H9 (cell line): ENCODE measurements around the gene ARMC12. TPM values are rescaled to one million over a fixed set of nuclear protein-coding genes. Genes with fewer than 3 reads are reported as not detected.
A peak's percentile ranks its signal among the peaks of the same experiment; 100 is the strongest.

ENCODE experiments used
- DNase-seq: peaks from one replicate; pipeline ENCODE4 v3.0.0-alpha.2; 2017
- H2AFZ ChIP-seq: one replicate; pipeline ENCODE4 v1.6.1; 2013; ENCODE audit warnings: mild to moderate bottlenecking, low read length, control low read depth, moderate library complexity
- H2AK5ac ChIP-seq: 2 replicates; pipeline ENCODE4 v1.6.1; 2013; ENCODE audit warnings: low read length, control low read depth, mixed read lengths; ENCODE audit not compliant: insufficient read length
- H2BK120ac ChIP-seq: one replicate; pipeline ENCODE4 v1.6.1; 2013; ENCODE audit warnings: low read depth, mild to moderate bottlenecking, low read length, control low read depth, inconsistent platforms; ENCODE audit not compliant: poor library complexity, severe bottlenecking
- H2BK12ac ChIP-seq: 2 replicates; pipeline ENCODE4 v1.6.1; 2013; ENCODE audit warnings: low read length, control low read depth, mixed read lengths, low read depth; ENCODE audit not compliant: insufficient read length
- H2BK15ac ChIP-seq: 2 replicates; pipeline ENCODE4 v1.6.1; 2013; ENCODE audit warnings: low read depth, low read length, control low read depth
- H2BK20ac ChIP-seq: one replicate; pipeline ENCODE4 v1.6.1; 2013; ENCODE audit warnings: low read depth, mild to moderate bottlenecking, low read length, control low read depth, inconsistent platforms; ENCODE audit not compliant: poor library complexity, severe bottlenecking
- H2BK5ac ChIP-seq: 2 replicates; pipeline ENCODE4 v1.6.1; 2013; ENCODE audit warnings: low read length, control low read depth, mixed read lengths; ENCODE audit not compliant: insufficient read length
- H3K14ac ChIP-seq: 2 replicates; pipeline ENCODE4 v1.6.1; 2013; ENCODE audit warnings: low read length, control low read depth; ENCODE audit not compliant: insufficient read depth
- H3K18ac ChIP-seq: 2 replicates; pipeline ENCODE4 v1.6.1; 2013; ENCODE audit warnings: low read depth, mild to moderate bottlenecking, mixed read lengths, low read length, control low read depth; ENCODE audit not compliant: insufficient read length
- H3K23ac ChIP-seq: 2 replicates; pipeline ENCODE4 v1.6.1; 2013; ENCODE audit warnings: low read length, control low read depth, mixed read lengths, low read depth; ENCODE audit not compliant: insufficient read length
- H3K23me2 ChIP-seq: 2 replicates; pipeline ENCODE4 v1.6.1; 2013; ENCODE audit warnings: low read depth, mild to moderate bottlenecking, mixed read lengths, low read length, control low read depth; ENCODE audit not compliant: insufficient read length, poor library complexity, severe bottlenecking
- H3K27ac ChIP-seq: 2 replicates; pipeline ENCODE4 v1.5.1; 2013; ENCODE audit warnings: low read length, control low read depth, mixed read lengths, low read depth; ENCODE audit not compliant: insufficient read length
- H3K27me3 ChIP-seq: 2 replicates; pipeline ENCODE4 v1.6.1; 2013; ENCODE audit warnings: low read length, control low read depth, inconsistent platforms; ENCODE audit not compliant: insufficient read depth
- H3K4ac ChIP-seq: 2 replicates; pipeline ENCODE4 v1.6.1; 2013; ENCODE audit warnings: low read depth, mild to moderate bottlenecking, control low read depth, inconsistent platforms, low read length, moderate library complexity
- H3K4me1 ChIP-seq: 2 replicates; pipeline ENCODE4 v1.6.1; 2013; ENCODE audit warnings: low read length, control low read depth, inconsistent platforms; ENCODE audit not compliant: insufficient read depth
- H3K4me2 ChIP-seq: 2 replicates; pipeline ENCODE4 v1.6.1; 2013; ENCODE audit warnings: low read length, control low read depth, mixed read lengths; ENCODE audit not compliant: insufficient read length, insufficient read depth
- H3K56ac ChIP-seq: 2 replicates; pipeline ENCODE4 v1.6.1; 2013; ENCODE audit warnings: low read depth, mild to moderate bottlenecking, mixed read lengths, low read length, control low read depth; ENCODE audit not compliant: insufficient read length
- H3K79me1 ChIP-seq: 2 replicates; pipeline ENCODE4 v1.6.1; 2013; ENCODE audit warnings: low read depth, mild to moderate bottlenecking, moderate library complexity, low read length, control low read depth, inconsistent platforms; ENCODE audit not compliant: insufficient read depth, poor library complexity, severe bottlenecking
- H3K79me2 ChIP-seq: 2 replicates; pipeline ENCODE4 v1.6.1; 2013; ENCODE audit warnings: low read length, control low read depth, inconsistent platforms; ENCODE audit not compliant: insufficient read depth
- H3K9ac ChIP-seq: 2 replicates; pipeline ENCODE4 v1.6.1; 2013; ENCODE audit warnings: low read length, control low read depth, mixed read lengths; ENCODE audit not compliant: insufficient read length; ENCODE audit errors: extremely low read depth
- H3K9me3 ChIP-seq: one replicate; pipeline ENCODE4 v1.6.1; 2013; ENCODE audit warnings: low read depth, low read length, inconsistent platforms; ENCODE audit not compliant: control insufficient read depth
- H3T11ph ChIP-seq: one replicate; pipeline ENCODE4 v1.6.1; 2013; ENCODE audit warnings: mild to moderate bottlenecking, low read length, control low read depth, inconsistent platforms
- H4K20me1 ChIP-seq: one replicate; pipeline ENCODE4 v1.6.1; 2013; ENCODE audit not compliant: control insufficient read depth, insufficient read length, insufficient read depth
- H4K5ac ChIP-seq: 2 replicates; pipeline ENCODE4 v1.6.1; 2013; ENCODE audit warnings: low read depth, mild to moderate bottlenecking, mixed read lengths, low read length, control low read depth; ENCODE audit not compliant: insufficient read length
- H4K8ac ChIP-seq: replicated peaks from 2 replicates; pipeline ENCODE4 v1.6.1; 2013; ENCODE audit warnings: low read length, control low read depth, mixed read lengths, low read depth; ENCODE audit not compliant: insufficient read length
- H4K91ac ChIP-seq: 2 replicates; pipeline ENCODE4 v1.6.1; 2013; ENCODE audit warnings: low read depth, mild to moderate bottlenecking, moderate library complexity, mixed read lengths, low read length, control low read depth; ENCODE audit not compliant: insufficient read length
- H3K27ac Mint-ChIP-seq, 3 experiments: 2 replicates in 2 of 3; 3 replicates in 1 of 3; pipeline ENCODE4 v1.8.0; 2020 to 2021; ENCODE audit warnings: mixed read lengths in 3 of 3, mild to moderate bottlenecking in 1 of 3, moderate library complexity in 1 of 3
- H3K27me3 Mint-ChIP-seq: 2 replicates; pipeline ENCODE4 v1.8.0; 2021; ENCODE audit warnings: low read depth, mild to moderate bottlenecking, moderate library complexity, mixed read lengths
- H3K36me3 Mint-ChIP-seq, 3 experiments: 2 replicates in 2 of 3; 3 replicates in 1 of 3; pipeline ENCODE4 v1.8.0; 2020 to 2021; ENCODE audit warnings: low read depth in 3 of 3, mixed read lengths in 3 of 3; ENCODE audit not compliant: insufficient read depth in 1 of 3
- H3K4me1 Mint-ChIP-seq, 2 experiments: 2 replicates each; pipeline ENCODE4 v1.8.0; 2020; ENCODE audit warnings: mixed read lengths in 2 of 2
- H3K4me3 Mint-ChIP-seq, 2 experiments: 2 replicates in 1 of 2; 3 replicates in 1 of 2; pipeline ENCODE4 v1.8.0; 2020 to 2021; ENCODE audit warnings: mild to moderate bottlenecking in 2 of 2, mixed read lengths in 2 of 2, moderate library complexity in 1 of 2
- H3K9me3 Mint-ChIP-seq, 2 experiments: 2 replicates in 1 of 2; 3 replicates in 1 of 2; pipeline ENCODE4 v1.8.0; 2020; ENCODE audit warnings: mild to moderate bottlenecking in 2 of 2, mixed read lengths in 2 of 2, moderate library complexity in 1 of 2
- WGBS: extraction: QIAGEN DNeasy Blood & Tissue Kit; methylation state at CpG from one replicate; pipeline ENCODE4 v1.1.7; 2013; ENCODE audit warnings: missing lambda C conversion rate, low lambda C conversion rate, mixed read lengths; ENCODE audit not compliant: insufficient read length; ENCODE audit errors: extremely low coverage; 5-methylcytosine and 5-hydroxymethylcytosine counted together
- total RNA-seq: library from RNA; stranded (reverse); gene quantifications from 2 replicates; pipeline ENCODE4 v1.2.1, GENCODE V29; 2021
- TF ChIP-seq, protein P1 (sequence below): fragments of 200-600 bp; sonication (generic); conservative IDR thresholded peaks from 3 replicates; pipeline ENCODE4 v1.8.0; 2021; ENCODE audit warnings: antibody characterized with exemption, mild to moderate bottlenecking

Gene ARMC12
- total RNA-seq, 1 experiment from 2014 or later, result 1.7 TPM

DNA sequence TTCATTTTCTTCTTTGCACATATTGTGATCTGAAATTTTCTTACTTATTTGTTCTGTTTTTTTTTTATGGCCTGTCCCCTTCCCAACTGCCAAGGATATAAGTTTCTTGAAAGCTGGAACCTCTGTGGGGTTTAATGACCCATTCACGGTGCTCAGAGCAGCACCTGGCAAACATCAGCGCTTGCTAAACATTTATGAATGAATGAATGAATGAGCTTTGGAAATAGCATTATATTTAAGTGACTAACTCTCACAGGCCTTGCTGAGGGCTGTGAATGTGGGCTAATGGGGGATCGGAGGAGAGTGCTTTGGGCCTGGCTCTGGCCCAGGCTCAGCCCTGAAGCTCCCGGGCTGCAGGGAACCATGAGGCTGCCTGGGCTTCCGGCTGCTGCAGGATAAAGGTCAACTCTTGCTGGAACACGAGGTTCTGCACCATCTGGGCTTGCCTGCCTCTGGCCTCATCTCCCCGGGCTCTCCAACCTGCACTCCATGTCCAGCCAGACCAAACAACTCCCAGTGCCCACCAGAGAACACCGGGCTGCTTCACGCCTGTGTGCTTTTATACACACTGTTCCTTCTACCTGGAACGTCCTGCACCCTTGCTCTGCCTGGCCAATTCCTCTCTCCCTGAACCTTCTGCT lies 14.6 kb upstream of the ARMC12 start:
- Histone ChIP-seq H4K91ac (no peak overlapping the region), H3K9me3 (no peaks in the 10 kb centered on the region), H3K23me2 (no peaks in the 10 kb centered on the region), H3K14ac (no peak overlapping the region), H3K4ac (no peak overlapping the region), H2BK20ac (no peak overlapping the region), H2BK5ac (no peak overlapping the region), H3K56ac (no peak overlapping the region), H3K4me2 (no peak overlapping the region), H4K8ac (no peak overlapping the region), H2BK12ac (no peak overlapping the region), H3K79me1 (no peaks in the 10 kb centered on the region), H3K9ac (no peak overlapping the region), H3K4me1 (peaks cover 28% of the 10 kb centered on the region; the same call in 1 of the 2 replicates), H3K18ac (no peak overlapping the region), H3T11ph (no peak overlapping the region), H3K79me2 (no peaks in the 10 kb centered on the region), H2AK5ac (no peak overlapping the region), H3K27ac (no peak overlapping the region), H4K20me1 (no peaks in the 10 kb centered on the region), H2BK120ac (no peak overlapping the region), H4K5ac (no peak overlapping the region), H3K23ac (no peak overlapping the region), H2BK15ac (no peak overlapping the region), H3K27me3 (peaks cover 2% of the 10 kb centered on the region; the same call in 1 of the 2 replicates), H2AFZ (no peak overlapping the region)
- peaks cover 25% of the 10 kb centered on the region for H3K27me3 Mint-ChIP-seq
- WGBS, result no CpG with 5 or more reads among the region's 10 CpGs
- H3K36me3 Mint-ChIP-seq, result no peaks in the 10 kb centered on the region
- peak overlapping the region in 1 of 2 experiments; percentile 5; a peak in 1 of 5 replicates for H3K4me3 Mint-ChIP-seq
- H3K4me1 Mint-ChIP-seq, result peaks cover 57 to 60% of the 10 kb centered on the region in 2 experiments
- peak overlapping the region in 1 of 3 experiments; percentile 49; a peak in 3 of 7 replicates for H3K27ac Mint-ChIP-seq
- no peak for DNase-seq
- no peaks in the 10 kb centered on the region for H3K9me3 Mint-ChIP-seq
- TF ChIP-seq, protein P1, sequence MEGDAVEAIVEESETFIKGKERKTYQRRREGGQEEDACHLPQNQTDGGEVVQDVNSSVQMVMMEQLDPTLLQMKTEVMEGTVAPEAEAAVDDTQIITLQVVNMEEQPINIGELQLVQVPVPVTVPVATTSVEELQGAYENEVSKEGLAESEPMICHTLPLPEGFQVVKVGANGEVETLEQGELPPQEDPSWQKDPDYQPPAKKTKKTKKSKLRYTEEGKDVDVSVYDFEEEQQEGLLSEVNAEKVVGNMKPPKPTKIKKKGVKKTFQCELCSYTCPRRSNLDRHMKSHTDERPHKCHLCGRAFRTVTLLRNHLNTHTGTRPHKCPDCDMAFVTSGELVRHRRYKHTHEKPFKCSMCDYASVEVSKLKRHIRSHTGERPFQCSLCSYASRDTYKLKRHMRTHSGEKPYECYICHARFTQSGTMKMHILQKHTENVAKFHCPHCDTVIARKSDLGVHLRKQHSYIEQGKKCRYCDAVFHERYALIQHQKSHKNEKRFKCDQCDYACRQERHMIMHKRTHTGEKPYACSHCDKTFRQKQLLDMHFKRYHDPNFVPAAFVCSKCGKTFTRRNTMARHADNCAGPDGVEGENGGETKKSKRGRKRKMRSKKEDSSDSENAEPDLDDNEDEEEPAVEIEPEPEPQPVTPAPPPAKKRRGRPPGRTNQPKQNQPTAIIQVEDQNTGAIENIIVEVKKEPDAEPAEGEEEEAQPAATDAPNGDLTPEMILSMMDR, result no peak
